Neuronal stem cell (in vitro differentiated cells): ENCODE measurements around the gene PCDHB11.
"Not testable (repeated sequence)": the region's sequence is repeated elsewhere in the genome, so short reads cannot be mapped to it uniquely, and the experiment has no call there.

Source experiments
- DNase-seq: peaks from one replicate; pipeline ENCODE4 v3.0.0-alpha.2; 2013; ENCODE audit warnings: low spot score
- H2AFZ ChIP-seq: one replicate; pipeline ENCODE4 v1.6.1; 2013; ENCODE audit warnings: mild to moderate bottlenecking, low read length, inconsistent platforms
- H2AK5ac ChIP-seq: 2 replicates; pipeline ENCODE4 v1.6.1; 2013; ENCODE audit warnings: low read depth, mild to moderate bottlenecking, inconsistent platforms, low read length, moderate library complexity, mixed read lengths
- H2BK120ac ChIP-seq: 2 replicates; pipeline ENCODE4 v1.6.1; 2013; ENCODE audit warnings: low read depth, mild to moderate bottlenecking, inconsistent platforms, low read length, moderate library complexity, mixed read lengths
- H2BK12ac ChIP-seq: one replicate; pipeline ENCODE4 v1.6.1; 2013; ENCODE audit warnings: low read length, inconsistent platforms
- H2BK15ac ChIP-seq: 2 replicates; pipeline ENCODE4 v1.6.1; 2013; ENCODE audit warnings: mild to moderate bottlenecking, low read length, inconsistent platforms, mixed read lengths
- H2BK5ac ChIP-seq: one replicate; pipeline ENCODE4 v1.6.1; 2013; ENCODE audit warnings: inconsistent platforms, mild to moderate bottlenecking, low read length, moderate library complexity
- H3K14ac ChIP-seq: one replicate; pipeline ENCODE4 v1.6.1; 2013; ENCODE audit warnings: low read length, inconsistent platforms
- H3K18ac ChIP-seq: 2 replicates; pipeline ENCODE4 v1.6.1; 2013; ENCODE audit warnings: low read length, inconsistent platforms
- H3K23ac ChIP-seq: 2 replicates; pipeline ENCODE4 v1.6.1; 2013; ENCODE audit warnings: low read depth, mild to moderate bottlenecking, mixed read lengths, low read length, inconsistent platforms; ENCODE audit not compliant: poor library complexity
- H3K27ac ChIP-seq: replicated peaks from 3 replicates; pipeline ENCODE4 v1.5.1; 2013; ENCODE audit warnings: low read length, inconsistent platforms
- H3K27me3 ChIP-seq, 3 experiments: 2 replicates each; pipeline ENCODE4 v1.6.1; 2013; ENCODE audit warnings: low read length in 3 of 3, mild to moderate bottlenecking in 2 of 3, inconsistent platforms in 1 of 3, low read depth in 1 of 3, mixed read lengths in 1 of 3, moderate library complexity in 1 of 3; ENCODE audit not compliant: control insufficient read depth in 3 of 3, insufficient read depth in 3 of 3
- H3K36me3 ChIP-seq, 2 donors: replicated peaks in 1 of 2; 2 replicates each; pipeline ENCODE4 v1.6.1; 2013; ENCODE audit warnings: low read length in 2 of 2; ENCODE audit not compliant: control insufficient read depth in 2 of 2, insufficient read depth in 2 of 2
- H3K4ac ChIP-seq: 2 replicates; pipeline ENCODE4 v1.6.1; 2013; ENCODE audit warnings: inconsistent platforms, mild to moderate bottlenecking, low read length, moderate library complexity
- H3K4me1 ChIP-seq, 2 donors: 1 replicate in 1 of 2; 2 replicates in 1 of 2; pipeline ENCODE4 v1.6.1; 2013; ENCODE audit warnings: low read length in 2 of 2, low read depth in 1 of 2; ENCODE audit not compliant: control insufficient read depth in 2 of 2, insufficient read depth in 1 of 2
- H3K4me2 ChIP-seq: one replicate; pipeline ENCODE4 v1.6.1; 2013; ENCODE audit warnings: mild to moderate bottlenecking, low read length, inconsistent platforms; ENCODE audit not compliant: insufficient read depth, poor library complexity, severe bottlenecking
- H3K4me3 ChIP-seq, 2 donors: 2 replicates each; pipeline ENCODE4 v1.5.1; 2013; ENCODE audit warnings: low read length in 2 of 2, mild to moderate bottlenecking in 2 of 2, inconsistent platforms in 1 of 2, moderate library complexity in 1 of 2
- H3K79me1 ChIP-seq: one replicate; pipeline ENCODE4 v1.6.1; 2013; ENCODE audit warnings: low read depth, mild to moderate bottlenecking, inconsistent platforms, low read length, moderate library complexity
- H3K9ac ChIP-seq: one replicate; pipeline ENCODE4 v1.6.1; 2013; ENCODE audit warnings: mild to moderate bottlenecking, low read depth, low read length, inconsistent platforms; ENCODE audit not compliant: poor library complexity
- H3K9me3 ChIP-seq, 2 donors: replicated peaks in 1 of 2; 2 replicates each; pipeline versions ENCODE3 to v1.6.1; 2013; ENCODE audit warnings: low read length in 2 of 2, mild to moderate bottlenecking in 2 of 2, inconsistent platforms in 1 of 2, low read depth in 1 of 2, mixed read lengths in 1 of 2, moderate library complexity in 1 of 2; ENCODE audit not compliant: control insufficient read depth in 2 of 2, insufficient read depth in 1 of 2
- H4K8ac ChIP-seq: one replicate; pipeline ENCODE4 v1.6.1; 2013; ENCODE audit warnings: low read depth, mild to moderate bottlenecking, inconsistent platforms, low read length, moderate library complexity
- H4K91ac ChIP-seq: one replicate; pipeline ENCODE4 v1.6.1; 2013; ENCODE audit warnings: low read length, low read depth, mild to moderate bottlenecking, inconsistent platforms; ENCODE audit not compliant: poor library complexity
- WGBS, 2 donors: extraction: QIAGEN DNeasy Blood & Tissue Kit; methylation state at CpG; one replicate each; pipeline ENCODE4 v1.1.7; 2013; ENCODE audit warnings: missing lambda C conversion rate in 2 of 2, mixed read lengths in 1 of 2; ENCODE audit not compliant: insufficient read length in 2 of 2, insufficient replicate concordance in 1 of 2; ENCODE audit errors: extremely low coverage in 2 of 2; 5-methylcytosine and 5-hydroxymethylcytosine counted together

Gene PCDHB11

DNA sequence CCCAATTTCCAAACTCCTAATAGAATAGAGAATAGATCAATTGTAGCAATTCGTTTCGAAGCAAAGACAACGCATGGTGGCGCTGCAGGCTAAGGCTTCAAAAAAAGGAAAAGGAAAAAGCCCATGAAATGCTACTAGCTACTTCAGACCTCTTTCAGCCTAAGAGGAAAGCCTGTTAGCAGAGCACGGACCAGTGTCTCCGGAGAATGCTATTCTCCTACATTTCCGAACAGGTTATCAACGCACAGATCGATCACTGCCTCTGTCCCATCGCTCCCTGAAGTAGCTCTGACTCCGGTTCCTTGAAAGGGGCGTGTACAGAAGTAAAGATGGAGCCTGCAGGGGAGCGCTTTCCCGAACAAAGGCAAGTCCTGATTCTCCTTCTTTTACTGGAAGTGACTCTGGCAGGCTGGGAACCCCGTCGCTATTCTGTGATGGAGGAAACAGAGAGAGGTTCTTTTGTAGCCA, 45.9 kb downstream of the PCDHB11 start, which contains the start of gene PCDHB15:
PCDHB15 (plus strand) TSS at position 146 of the 468 bp plus-strand sequence; CDS start at position 330, 184 bp downstream.
- Histone ChIP-seq H3K4me3 (peak within 1 kb of the TSS; percentile 48 to 71), H2AK5ac (no peak within 1 kb of the TSS), H2BK15ac (no peak within 1 kb of the TSS), H3K4me2 (peak within 1 kb of the TSS; percentile 23), H3K36me3 (peaks cover 5 to 11% of the 10 kb centered on the region in 2 donors), H2BK5ac (no peak within 1 kb of the TSS), H2BK12ac (no peak within 1 kb of the TSS), H3K27ac (peak within 1 kb of the TSS; percentile 60), H3K4me1 (no peaks in the 10 kb centered on the region), H3K23ac (no peak within 1 kb of the TSS), H3K18ac (peak within 1 kb of the TSS; percentile 36), H3K79me1 (no peaks in the 10 kb centered on the region), H2BK120ac (no peak within 1 kb of the TSS), H3K9me3 (peaks cover 29 to 53% of the 10 kb centered on the region in 2 donors), H4K8ac (no peak within 1 kb of the TSS), H4K91ac (no peak within 1 kb of the TSS), H3K27me3 (no peaks in the 10 kb centered on the region), H3K14ac (no peak within 1 kb of the TSS), H3K9ac (no peak within 1 kb of the TSS), H3K4ac (no peak within 1 kb of the TSS), H2AFZ (peak within 1 kb of the TSS; percentile 79)
- DNase-seq = peak; percentile 39
- no CpG with 5 or more reads among the region's 16 CpGs for whole genome bisulfite sequencing, 2 donors

- not testable (repeated sequence) for H2BK5ac ChIP-seq, H2BK12ac ChIP-seq, H3K4ac ChIP-seq, H4K91ac ChIP-seq, H3K18ac ChIP-seq, H3K14ac ChIP-seq, H3K79me1 ChIP-seq, H3K9ac ChIP-seq, H4K8ac ChIP-seq, H3K27ac ChIP-seq, H3K4me2 ChIP-seq, H3K4me1 ChIP-seq, H2AFZ ChIP-seq, H2AK5ac ChIP-seq, H2BK120ac ChIP-seq, DNase-seq, H3K23ac ChIP-seq, H2BK15ac ChIP-seq, H3K27me3 ChIP-seq, H3K4me3 ChIP-seq
- WGBS, 2 donors = no CpG with 5 or more reads among the region's 42 CpGs
- Histone ChIP-seq H3K9me3 (peaks cover 20 to 54% of the 10 kb centered on the region in 2 donors), H3K36me3 (peaks cover 5 to 11% of the 10 kb centered on the region in 2 donors)
Measured at GRCh38 chr5:141246971-141247370, 47.5 kb downstream of the PCDHB11 start.

DNA sequence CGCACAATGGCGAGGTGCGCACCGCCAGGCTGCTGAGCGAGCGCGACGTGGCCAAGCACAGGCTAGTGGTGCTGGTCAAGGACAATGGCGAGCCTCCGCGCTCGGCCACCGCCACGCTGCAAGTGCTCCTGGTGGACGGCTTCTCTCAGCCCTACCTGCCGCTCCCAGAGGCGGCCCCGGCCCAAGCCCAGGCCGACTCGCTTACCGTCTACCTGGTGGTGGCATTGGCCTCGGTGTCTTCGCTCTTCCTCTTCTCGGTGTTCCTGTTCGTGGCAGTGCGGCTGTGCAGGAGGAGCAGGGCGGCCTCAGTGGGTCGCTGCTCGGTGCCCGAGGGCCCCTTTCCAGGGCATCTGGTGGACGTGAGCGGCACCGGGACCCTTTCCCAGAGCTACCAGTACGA, 48.0 kb downstream of the PCDHB11 start:
- not testable (repeated sequence) for H3K79me1 ChIP-seq
- no CpG with 5 or more reads among the region's 34 CpGs for WGBS, 2 donors
- H3K4me3 ChIP-seq = peak overlapping the region in 1 of 2 donors; percentile 55

GRCh38 chr5:141250576-141250975, 51.1 kb downstream of the PCDHB11 start:
- DNase-seq = no peak
- Histone ChIP-seq H4K8ac (no peak overlapping the region), H2BK12ac (no peak overlapping the region), H3K4me1 (no peaks in the 10 kb centered on the region), H2AK5ac (no peak overlapping the region), H3K79me1 (no peaks in the 10 kb centered on the region), H3K27ac (no peak overlapping the region), H3K4me3 (no peak overlapping the region), H4K91ac (no peak overlapping the region), H3K18ac (no peak overlapping the region), H3K27me3 (no peaks in the 10 kb centered on the region), H3K23ac (no peak overlapping the region), H3K4me2 (no peak overlapping the region), H3K9ac (no peak overlapping the region), H3K14ac (no peak overlapping the region), H3K9me3 (peaks cover 14 to 62% of the 10 kb centered on the region in 2 donors), H3K36me3 (peaks cover 5 to 11% of the 10 kb centered on the region in 2 donors), H2BK15ac (no peak overlapping the region), H2AFZ (no peak overlapping the region), H2BK120ac (no peak overlapping the region), H3K4ac (no peak overlapping the region), H2BK5ac (no peak overlapping the region)

More for the DNA sequence above, 48.0 kb downstream of the PCDHB11 start:
- H2BK120ac ChIP-seq, H3K4ac ChIP-seq, H2AFZ ChIP-seq, H2BK12ac ChIP-seq, H3K14ac ChIP-seq, H2AK5ac ChIP-seq, H2BK5ac ChIP-seq, H3K27ac ChIP-seq, H4K8ac ChIP-seq, H3K18ac ChIP-seq, H3K4me1 ChIP-seq, H2BK15ac ChIP-seq, H4K91ac ChIP-seq, DNase-seq, H3K23ac ChIP-seq, H3K27me3 ChIP-seq, H3K4me2 ChIP-seq, H3K9ac ChIP-seq: not testable (repeated sequence)
- H3K9me3 ChIP-seq = peaks cover 19 to 55% of the 10 kb centered on the region in 2 donors
- peaks cover 5 to 11% of the 10 kb centered on the region in 2 donors for H3K36me3 ChIP-seq
